GM12878 (cell line): ENCODE measurements around the gene DOCK2. TPM values are rescaled to one million over a fixed set of nuclear protein-coding genes. Genes with fewer than 3 reads are reported as not detected.

Experiments used
- ATAC-seq: fragments of 200-7000 bp; cut with Tn5 transposase; 3 replicates; pipeline ENCODE4 v1.9.1; 2020; ENCODE audit warnings: mild to moderate bottlenecking, moderate library complexity
- BruUV-seq: library from RNA; stranded (reverse); fragments of 400-500 nt; replicated peaks from 2 replicates; lab custom pipeline; 2021; lab: Mats Ljungman, UMichigan
- CTCF ChIA-PET: fragments of 300-600 bp; sonication (Branson Sonifier 250); formaldehyde crosslinking; extraction: SDS; loops from one replicate; lab custom pipeline; 2021; ENCODE audit warnings: inconsistent platforms; lab: Yijun Ruan, JAX
- POLR2A ChIA-PET: fragments of 350-600 bp; formaldehyde crosslinking; extraction: SDS; loops from one replicate; lab custom pipeline; 2021; ENCODE audit warnings: inconsistent platforms; lab: Charles Lee
- RAD21 ChIA-PET: fragments of 300-600 bp; sonication (Branson Sonifier 250); formaldehyde crosslinking; loops from one replicate; lab custom pipeline; 2023; ENCODE audit warnings: antibody characterized with exemption; ENCODE audit not compliant: unreplicated experiment; lab: Charles Lee
- SMC1A ChIA-PET: fragments of 300-600 bp; sonication (Branson Sonifier 250); formaldehyde crosslinking; loops from one replicate; lab custom pipeline; 2023; ENCODE audit not compliant: unreplicated experiment, uncharacterized antibody; lab: Charles Lee
- DNase-seq: peaks from one replicate; pipeline ENCODE4 v3.0.0-alpha.2; 2011; ENCODE audit warnings: low read depth, low spot score
- FAIRE-seq: peaks from 3 replicates; lab custom pipeline; 2011; peaks lifted over from hg19 to GRCh38; lab: Jason Lieb, UNC
- H2AFZ ChIP-seq: 2 replicates; pipeline ENCODE4 v1.6.0; 2011; ENCODE audit warnings: low read depth, low read length, control low read depth; ENCODE audit not compliant: control insufficient read depth
- H3K27ac ChIP-seq: 2 replicates; pipeline ENCODE4 v1.5.1; 2011; ENCODE audit warnings: control low read depth; ENCODE audit not compliant: control insufficient read depth, insufficient read depth
- H3K27me3 ChIP-seq, 2 experiments: replicated peaks in 1 of 2; 2 replicates each; pipeline versions ENCODE4 v1.6.0 to v1.6.1; 2011; ENCODE audit warnings: low read length in 1 of 2; ENCODE audit not compliant: control insufficient read depth in 2 of 2, insufficient read depth in 2 of 2
- H3K36me3 ChIP-seq, 2 experiments: 2 replicates each; pipeline ENCODE4 v1.5.1; 2011; ENCODE audit warnings: low read length in 1 of 2; ENCODE audit not compliant: control insufficient read depth in 2 of 2, insufficient read depth in 2 of 2
- H3K4me1 ChIP-seq: 2 replicates; pipeline ENCODE4 v1.6.1; 2011; ENCODE audit warnings: mild to moderate bottlenecking, low read length, moderate library complexity, mixed read lengths; ENCODE audit not compliant: control insufficient read depth, insufficient read depth
- H3K4me2 ChIP-seq: 2 replicates; pipeline ENCODE4 v1.6.0; 2011; ENCODE audit warnings: control low read depth; ENCODE audit not compliant: control insufficient read depth, insufficient read depth
- H3K4me3 ChIP-seq: fragments of 200-600 bp; sonication (generic); 2 replicates; pipeline ENCODE4 v1.5.1; 2016
- H3K79me2 ChIP-seq: 2 replicates; pipeline ENCODE4 v1.6.0; 2011; ENCODE audit warnings: low read length; ENCODE audit not compliant: control insufficient read depth, insufficient read depth
- H3K9ac ChIP-seq: 2 replicates; pipeline ENCODE4 v1.8.0; 2011; ENCODE audit warnings: low read length, control low read depth, mixed read lengths; ENCODE audit not compliant: control insufficient read depth, insufficient read depth
- H3K9me3 ChIP-seq: replicated peaks from 3 replicates; pipeline ENCODE4 v1.5.1; 2011; ENCODE audit warnings: mild to moderate bottlenecking, low read length; ENCODE audit not compliant: control insufficient read depth, insufficient read depth
- H4K20me1 ChIP-seq: 2 replicates; pipeline ENCODE4 v1.6.0; 2011; ENCODE audit not compliant: control insufficient read depth, insufficient read depth
- ATF2 ChIP-seq: IDR thresholded peaks from 2 replicates; pipeline ENCODE4 v1.6.1; 2012; ENCODE audit warnings: low read length, inconsistent platforms
- BRCA1 ChIP-seq: IDR thresholded peaks from 2 replicates; pipeline ENCODE4 v1.6.1; 2011; ENCODE audit warnings: low read depth, low read length, improper control_type of control experiment
- CREB1 ChIP-seq: IDR thresholded peaks from 2 replicates; pipeline ENCODE4 v1.6.1; 2012; ENCODE audit warnings: low read depth, mild to moderate bottlenecking, inconsistent platforms
- E2F8 ChIP-seq: fragments of 450-650 bp; IDR thresholded peaks from 2 replicates; pipeline ENCODE4 v1.6.1; 2018; ENCODE audit warnings: mild to moderate bottlenecking, low read depth, moderate library complexity; ENCODE audit not compliant: partially characterized antibody
- IKZF1 ChIP-seq: fragments of 450-650 bp; conservative IDR thresholded peaks from 2 replicates; pipeline ENCODE4 v1.6.1; 2017; ENCODE audit warnings: antibody characterized with exemption, mild to moderate bottlenecking
- MEF2B ChIP-seq: fragments of 450-650 bp; IDR thresholded peaks from 2 replicates; pipeline ENCODE4 v1.6.1; 2018; ENCODE audit warnings: mild to moderate bottlenecking, moderate library complexity; ENCODE audit not compliant: partially characterized antibody, poor library complexity, severe bottlenecking
- MTA3 ChIP-seq: IDR thresholded peaks from 2 replicates; pipeline ENCODE4 v1.6.1; 2012; ENCODE audit warnings: low read length, inconsistent platforms, borderline replicate concordance
- NKRF ChIP-seq: fragments of 450-650 bp; conservative IDR thresholded peaks from 2 replicates; pipeline ENCODE4 v1.6.1; 2017; ENCODE audit warnings: mild to moderate bottlenecking, moderate library complexity
- NR2C1 ChIP-seq: fragments of 450-650 bp; IDR thresholded peaks from 2 replicates; pipeline ENCODE4 v1.6.1; 2017; ENCODE audit warnings: antibody characterized with exemption, mild to moderate bottlenecking, moderate library complexity
- NR2F1 ChIP-seq: fragments of 450-650 bp; conservative IDR thresholded peaks from 2 replicates; pipeline ENCODE4 v1.6.1; 2017; ENCODE audit warnings: mild to moderate bottlenecking
- PAX5 ChIP-seq: IDR thresholded peaks from 2 replicates; pipeline ENCODE4 v1.6.1; 2011; ENCODE audit warnings: low read depth, low read length, borderline replicate concordance
- RAD51 ChIP-seq: fragments of 450-650 bp; IDR thresholded peaks from 2 replicates; pipeline ENCODE4 v1.6.1; 2016; ENCODE audit warnings: moderate library complexity, mild to moderate bottlenecking, inconsistent platforms
- RBBP5 ChIP-seq: fragments of 200-600 bp; sonication (generic); conservative IDR thresholded peaks from 2 replicates; pipeline ENCODE4 v1.6.1; 2016
- RCOR1 ChIP-seq: conservative IDR thresholded peaks from 2 replicates; pipeline ENCODE4 v1.6.1; 2012; ENCODE audit warnings: low read depth, low read length, improper control_type of control experiment
- SUPT20H ChIP-seq: IDR thresholded peaks from 2 replicates; pipeline ENCODE4 v1.6.1; 2011; ENCODE audit warnings: low read depth, mild to moderate bottlenecking, low read length, moderate library complexity, borderline replicate concordance; ENCODE audit not compliant: control insufficient read depth
- TBL1XR1 ChIP-seq: IDR thresholded peaks from 2 replicates; pipeline ENCODE4 v1.6.1; 2012; ENCODE audit warnings: low read depth, low read length, improper control_type of control experiment
- WGBS: methylation state at CpG from one replicate; pipeline ENCODE4 v1.1.6; 2016; ENCODE audit warnings: low lambda C conversion rate; ENCODE audit not compliant: insufficient replicate concordance, insufficient coverage; ENCODE audit errors: missing lambda C conversion rate; 5-methylcytosine and 5-hydroxymethylcytosine counted together
- in situ Hi-C: fragments of 300-500 bp; cut with MboI; formaldehyde crosslinking; loops from 9 replicates; pipeline ENCODE4 v1.14.3; 2018; ENCODE audit warnings: mixed read lengths
- intact Hi-C: fragments of 100-400 bp; cut with micrococcal nuclease; formaldehyde crosslinking; loops from one replicate; pipeline ENCODE4 v1.14.2; 2022; ENCODE audit not compliant: unreplicated experiment
- polyA plus RNA-seq, 11 experiments: library from polyadenylated mRNA; depleted of rRNA in 4 of 11; unstranded in 6 of 11; stranded (reverse) in 5 of 11; fragments of >200 nt; fragmentation: Nextera tagmentation in 4 of 11; fragmentation: Illumina TruSeq in 1 of 11; extraction: Ambion mirVana in 4 of 11; extraction: Trizol in 1 of 11; gene quantifications; 1 replicate in 1 of 11; 2 replicates in 10 of 11; pipeline versions ENCODE4 v1.2.1 to v1.2.3, GENCODE V29; 2011 to 2016; ENCODE audit warnings: inconsistent platforms in 2 of 11, missing spikeins in 2 of 11, low read depth in 1 of 11
- total RNA-seq, 4 experiments: library from RNA; depleted of rRNA in 3 of 4; stranded (reverse); fragments of >200 nt in 3 of 4; fragmentation: Illumina TruSeq in 1 of 4; extraction: Trizol in 1 of 4; gene quantifications; 2 replicates each; pipeline versions ENCODE4 v1.2.1 to v1.2.3, GENCODE V29; 2013 to 2021

The DOCK2 gene
- total and polyA plus RNA-seq, 10 of the 15 experiments (the other 5 are each of a cell fraction or from before 2014, with no cell fraction given): 34.2 to 192 (median 118) TPM

- BruUV-seq: no TSS peak
- no peak for ATAC-seq
- no peak for DNase-seq
- Histone ChIP-seq H4K20me1 (no peaks in the 10 kb centered on the region; the same call in 1 of the 2 replicates), H3K27ac (no peak overlapping the region), H3K9me3 (no peaks in the 10 kb centered on the region), H2AFZ (no peak overlapping the region), H3K9ac (no peak overlapping the region), H3K36me3 (peaks cover 33 to 40% of the 10 kb centered on the region in 2 experiments), H3K4me3 (no peak overlapping the region), H3K79me2 (no peaks in the 10 kb centered on the region), H3K4me1 (peaks cover 14% of the 10 kb centered on the region), H3K27me3 (no peaks in the 10 kb centered on the region), H3K4me2 (no peak overlapping the region)
- intact Hi-C loops (no loop called here), in situ Hi-C loops (loop anchor here (5.0 to 10.0 kb wide), 2 partner anchors 284 to 487 kb away; partner anchors contain the start of gene INSYN2B)
- RAD21 ChIA-PET: interaction anchor here (1.1 to 1.7 kb wide), 2 partner anchors 16 to 108 kb away, joined by 4 read pairs; no protein-coding TSS in a partner anchor
- TF ChIP-seq ATF2 (no peak), E2F8 (no peak), IKZF1 (no peak), MEF2B (no peak), PAX5 (no peak), NR2C1 (no peak), NR2F1 (no peak), CREB1 (no peak), TBL1XR1 (no peak), SUPT20H (no peak), MTA3 (no peak), BRCA1 (no peak), NKRF (no peak), RBBP5 (no peak), RCOR1 (no peak), RAD51 (no peak)
- POLR2A ChIA-PET: no interaction called here
- CTCF ChIA-PET: interaction anchor here (1.1 to 1.2 kb wide), 2 partner anchors 113 to 283 kb away, joined by 4 read pairs; no protein-coding TSS in a partner anchor
- SMC1A ChIA-PET: interaction anchor here (0.9 to 2.5 kb wide), 4 partner anchors 18 to 283 kb away, joined by 3 to 9 read pairs (median 4); no protein-coding TSS in a partner anchor
- WGBS: 98% methylated on average over 3 of the region's 3 CpGs
- FAIRE-seq: no peak
Measured at GRCh38 chr5:169697976-169698375, 60.9 kb downstream of the DOCK2 start.
